ENCODE results near the gene FZR1.

FZR1 gene

GRCh38 chr19:3547767-3548282 lies 41.7 kb downstream of the FZR1 start:
- TF ChIP-seq CTCF (IDR thresholded peaks at IDR 0.05; ENCODE audit: insufficient read depth, low read depth, low read length, missing control alignments): no peak
- no peak for DNase-seq (ENCODE audit: low read depth)
- H3K4me3 ChIP-seq (ENCODE audit: low read length): no peak overlapping the region

GRCh38 chr19:3548606-3549005 lies 42.5 kb downstream of the FZR1 start:
- H3K4me3 ChIP-seq (ENCODE audit: low read length): no peak overlapping the region

GRCh38 chr19:3549816-3550215 lies 43.7 kb downstream of the FZR1 start:
- DNase-seq (ENCODE audit: low read depth): no peak
- H3K4me3 ChIP-seq (ENCODE audit: low read length): no peak overlapping the region
- no peak for TF ChIP-seq CTCF (IDR thresholded peaks at IDR 0.05; ENCODE audit: insufficient read depth, low read depth, low read length, missing control alignments)

More at GRCh38 chr19:3548606-3549005, 42.5 kb downstream of the FZR1 start:
- no peak for DNase-seq (ENCODE audit: low read depth)
- TF ChIP-seq CTCF (IDR thresholded peaks at IDR 0.05; ENCODE audit: insufficient read depth, low read depth, low read length, missing control alignments): no peak

- DNase-seq (ENCODE audit: low read depth): no peak
- no peak overlapping the region for H3K4me3 ChIP-seq (ENCODE audit: low read length)
- no peak for TF ChIP-seq CTCF (IDR thresholded peaks at IDR 0.05; ENCODE audit: insufficient read depth, low read depth, low read length, missing control alignments)
Observed at GRCh38 chr19:3550947-3551791, 45.1 kb downstream of the FZR1 start.

GRCh38 chr19:3551792-3552095 lies 45.6 kb downstream of the FZR1 start:
- H3K4me3 ChIP-seq (ENCODE audit: low read length): no peak overlapping the region

GRCh38 chr19:3554254-3555083 lies 48.4 kb downstream of the FZR1 start:
- TF ChIP-seq CTCF (IDR thresholded peaks at IDR 0.05; ENCODE audit: insufficient read depth, low read depth, low read length, missing control alignments): no peak
- no peak for DNase-seq (ENCODE audit: low read depth)

More at GRCh38 chr19:3551792-3552095, 45.6 kb downstream of the FZR1 start:
- no peak for DNase-seq (ENCODE audit: low read depth)
- TF ChIP-seq CTCF (IDR thresholded peaks at IDR 0.05; ENCODE audit: insufficient read depth, low read depth, low read length, missing control alignments): no peak

More at GRCh38 chr19:3554254-3555083, 48.4 kb downstream of the FZR1 start:
- no peak overlapping the region for H3K4me3 ChIP-seq (ENCODE audit: low read length)

Data from epithelial cell of esophagus (primary cell).